Inferior parietal cortex (tissue), 1 donor: ENCODE results near the gene KIF1A.
"Not testable (repeated sequence)": the region's sequence is repeated elsewhere in the genome, so short reads cannot be mapped to it uniquely, and the experiment has no call there.

Experiments used
- DNase-seq: peaks from one replicate; pipeline ENCODE4 v3.0.0-alpha.2; 2016; ENCODE audit errors: extremely low spot score

The KIF1A gene

DNA sequence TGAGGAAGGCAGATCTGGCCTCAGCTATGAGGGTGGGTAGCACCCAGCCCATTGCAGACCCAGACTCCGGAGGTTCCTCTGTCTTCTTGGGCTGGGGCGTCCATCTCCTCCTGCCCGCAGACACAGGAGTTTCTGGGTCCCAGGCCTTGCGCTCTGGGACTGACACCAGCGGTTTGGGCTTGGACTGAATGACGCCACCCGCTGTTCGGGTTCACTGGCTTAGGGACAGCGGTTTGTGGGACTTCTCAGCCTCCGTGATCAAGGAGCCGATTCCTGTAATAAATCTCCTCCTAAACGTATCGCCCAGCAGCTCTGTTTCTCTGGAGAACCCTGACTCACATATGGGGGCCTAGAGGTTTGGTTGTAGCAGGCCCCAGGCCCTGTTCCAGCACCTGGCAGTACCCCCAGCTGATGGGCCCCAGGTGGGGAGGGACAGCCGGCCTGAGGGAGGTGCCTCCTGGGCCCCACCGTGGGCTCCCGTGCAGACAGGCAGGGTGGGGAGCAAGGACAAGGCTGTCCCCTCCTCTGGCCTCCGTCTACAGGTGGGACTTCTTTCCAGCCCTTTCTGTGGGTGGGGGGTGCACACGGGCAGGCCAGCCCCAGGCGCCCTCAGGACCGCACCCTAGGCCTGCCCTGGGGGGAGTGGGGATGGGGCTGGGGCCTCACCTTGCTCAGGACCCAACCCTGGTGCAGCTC is 132.8 kb downstream of the KIF1A start:
- no peak for DNase-seq

DNA sequence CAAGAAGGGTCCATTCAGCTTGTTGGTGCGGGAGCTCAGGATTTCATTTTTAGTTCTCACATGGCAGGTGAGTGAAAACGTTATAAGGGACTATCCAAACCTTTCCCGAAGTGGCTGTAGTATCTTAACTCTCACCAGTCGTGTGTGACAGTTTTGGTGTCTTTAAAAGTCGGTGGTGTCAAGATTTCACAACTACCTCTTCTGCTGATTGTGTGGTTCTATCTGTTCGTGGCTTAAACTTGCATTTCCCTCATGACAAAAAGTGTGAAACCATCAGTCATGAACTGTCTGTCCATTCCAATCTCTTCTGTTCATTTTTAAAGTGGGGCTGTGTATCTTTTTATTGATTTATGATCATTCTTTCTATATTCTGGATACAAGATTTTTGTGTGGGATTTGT is 133.6 kb downstream of the KIF1A start:
- no peak for DNase-seq

DNA sequence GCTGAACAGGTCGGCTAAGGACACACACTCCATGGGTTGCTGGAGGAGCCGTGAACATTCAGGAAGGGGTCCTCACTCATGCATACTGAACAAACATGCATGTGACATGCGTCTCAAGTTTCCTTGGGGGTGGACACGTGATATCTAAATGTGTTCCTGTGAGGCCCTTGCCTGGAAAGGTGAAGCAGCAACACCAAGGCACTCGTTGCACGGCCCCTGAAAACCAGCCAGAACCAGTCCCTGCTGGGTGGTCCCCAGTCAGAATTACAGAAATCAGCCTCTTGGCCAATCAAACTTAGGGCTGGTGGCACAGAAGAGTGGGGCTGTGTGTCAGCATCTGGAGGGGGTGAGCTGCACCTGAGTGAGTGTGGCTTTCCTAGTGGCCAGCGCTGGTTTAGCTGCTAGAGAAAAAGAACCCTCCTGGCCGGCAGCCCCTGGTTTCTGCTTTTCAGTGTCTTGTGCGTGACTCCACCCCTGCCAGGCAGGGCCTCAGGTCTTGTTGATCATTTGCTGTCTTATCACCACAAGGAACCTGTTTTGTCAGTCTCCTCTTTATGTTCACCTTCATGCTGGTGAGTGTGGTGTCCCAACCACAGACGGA is 134.1 kb downstream of the KIF1A start:
- DNase-seq = no peak

DNA sequence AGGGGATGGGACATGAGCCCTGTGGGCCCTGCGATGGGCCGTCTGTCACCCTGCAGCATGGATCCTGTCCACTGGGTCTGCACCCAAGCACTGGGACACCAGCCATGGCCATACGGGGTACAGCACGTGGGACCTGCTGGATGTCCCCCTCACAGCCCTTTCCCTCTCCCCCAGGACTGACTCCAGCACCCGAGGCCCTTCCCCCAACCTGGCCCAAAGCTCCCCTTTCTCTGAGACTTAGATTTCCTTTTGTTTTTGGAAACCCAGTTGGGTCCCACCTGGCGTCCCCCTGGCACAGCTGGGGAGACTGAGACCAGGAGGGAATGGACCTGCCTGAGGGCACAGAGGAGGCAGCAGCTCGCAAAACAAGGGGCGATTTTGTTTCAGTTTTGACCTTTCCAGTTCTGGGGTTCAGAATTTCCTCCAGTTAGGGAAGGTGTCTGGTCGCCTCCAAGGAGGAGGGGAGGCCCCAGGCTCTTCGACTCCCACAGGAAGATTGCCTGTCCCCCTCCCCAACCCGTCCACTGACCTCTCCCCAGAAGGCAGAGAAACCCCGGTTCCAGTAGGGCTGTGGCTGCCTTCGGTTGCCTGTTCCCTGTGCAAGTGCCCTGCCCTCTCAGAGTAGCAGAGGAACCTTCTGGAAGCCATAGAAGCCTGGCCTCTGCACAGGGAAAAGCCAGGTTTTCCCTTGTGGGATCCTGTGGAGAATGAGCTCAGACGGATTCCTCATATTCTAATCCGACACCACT is 135.9 kb downstream of the KIF1A start:
- DNase-seq = not testable (repeated sequence)

DNA sequence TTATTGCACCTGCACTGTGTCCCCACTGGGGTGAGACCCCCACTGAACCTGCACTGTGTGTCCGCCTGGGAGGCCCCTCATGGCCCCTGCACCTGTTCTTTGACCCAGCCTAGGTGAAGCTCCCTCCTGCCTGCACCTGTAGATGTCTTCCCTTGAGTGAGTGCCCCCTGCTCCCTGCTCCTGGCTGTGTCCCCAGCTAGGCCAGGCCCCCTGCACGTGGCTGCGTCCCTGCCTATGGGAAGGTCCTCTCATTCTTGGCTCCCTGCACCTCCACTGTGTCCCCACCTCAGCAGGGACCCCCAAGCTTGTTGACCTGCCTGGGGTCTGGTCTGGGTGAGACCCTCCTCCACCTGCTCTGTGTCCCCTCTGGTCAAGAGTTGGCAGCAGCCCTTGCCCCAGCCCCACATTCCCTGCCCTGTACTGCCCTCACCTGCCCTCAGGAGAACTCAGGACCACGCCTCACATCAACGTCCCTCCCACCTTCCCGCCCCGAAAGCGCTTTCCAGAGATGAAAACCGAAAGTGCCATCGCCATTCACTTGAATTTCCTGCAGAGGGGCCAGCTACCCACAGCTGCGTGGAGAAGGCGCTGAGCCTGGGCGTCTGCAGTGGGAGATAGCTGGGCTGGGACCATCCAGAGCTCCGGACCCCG is 136.6 kb downstream of the KIF1A start:
- not testable (repeated sequence) for DNase-seq

DNA sequence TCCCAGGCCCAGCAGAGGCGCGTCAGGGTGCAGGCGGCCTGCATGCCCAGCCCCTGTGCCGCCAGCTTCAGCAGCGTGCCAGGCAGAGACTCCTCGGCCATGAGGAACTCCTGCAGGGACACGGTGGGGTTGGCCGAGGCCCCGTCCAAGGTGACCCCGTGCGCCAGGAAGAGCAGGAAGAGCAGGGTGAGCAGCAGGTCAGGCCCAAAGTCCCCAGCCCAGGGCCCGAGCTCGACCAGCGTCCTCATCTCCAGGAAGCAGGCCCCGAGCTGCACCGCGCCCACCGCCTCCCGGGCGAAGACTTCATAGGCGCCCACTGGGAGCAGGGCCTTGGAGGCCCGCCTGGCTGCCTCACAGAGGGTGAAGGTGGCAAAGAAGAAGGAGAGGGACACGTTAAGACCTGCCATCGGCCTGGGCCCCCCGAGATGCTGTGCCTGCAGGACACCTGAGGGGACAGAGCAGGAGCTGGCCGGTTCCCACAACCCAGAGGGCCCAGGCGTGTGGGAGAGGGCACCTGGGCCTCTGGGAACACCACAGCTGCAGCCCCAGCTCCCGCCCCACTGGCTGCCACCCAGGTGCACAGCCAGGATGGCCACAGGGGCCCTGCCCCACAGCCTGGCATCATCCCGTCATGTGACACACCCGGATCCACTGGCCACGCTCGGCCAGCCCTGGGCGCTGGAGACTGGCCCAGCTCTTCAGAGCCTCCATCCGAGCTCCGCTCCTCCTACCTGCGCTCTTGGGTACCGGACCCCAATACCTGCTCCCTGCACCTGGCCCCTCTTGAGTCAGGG is 137.4 kb downstream of the KIF1A start, which contains the start of gene AQP12B:
Gene AQP12B (minus strand): TSS at position 455 of the 794 bp plus-strand sequence. CDS start 48 bp downstream, at position 407.
- DNase-seq = not testable (repeated sequence)

DNA sequence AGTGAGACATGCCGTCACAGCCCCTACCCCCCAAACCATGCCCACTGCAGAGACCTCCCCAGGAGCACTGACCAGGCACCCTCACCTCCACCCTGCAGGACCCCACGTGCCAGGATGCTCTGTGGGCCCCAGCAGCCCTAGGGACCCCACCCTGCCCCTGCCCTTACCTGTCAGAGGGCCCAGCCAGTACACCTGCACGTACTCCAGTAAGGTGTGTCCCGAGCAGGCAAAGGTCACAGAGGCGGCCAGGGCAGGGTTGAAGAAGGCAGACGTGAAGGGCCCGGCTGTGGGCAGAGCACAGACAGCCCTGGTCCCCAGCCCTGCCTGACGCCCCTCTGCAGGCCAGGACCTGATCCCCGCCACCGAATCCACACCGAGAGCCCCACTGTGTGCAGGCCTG is 139.8 kb downstream of the KIF1A start:
- not testable (repeated sequence) for DNase-seq

DNA sequence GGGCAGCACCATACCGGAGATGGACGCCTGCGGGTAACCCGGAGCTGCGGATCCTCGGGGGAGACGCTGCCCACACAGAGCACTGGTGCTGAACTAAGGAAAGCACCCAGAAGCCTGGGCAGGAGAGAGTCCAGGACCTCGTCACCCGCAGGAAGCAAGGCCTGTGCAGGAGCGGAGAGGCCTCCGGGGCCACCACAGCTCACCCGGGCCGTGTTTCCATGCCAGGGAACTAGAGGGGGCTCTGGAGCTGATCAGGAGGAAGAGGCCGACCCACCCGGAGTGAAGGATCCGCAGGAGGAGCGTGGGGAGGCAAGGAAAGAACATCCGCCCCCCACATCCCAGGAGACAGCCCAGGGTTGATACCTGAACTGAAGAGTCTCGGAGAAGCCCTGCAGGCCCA is 141.1 kb downstream of the KIF1A start:
- DNase-seq = not testable (repeated sequence)

DNA sequence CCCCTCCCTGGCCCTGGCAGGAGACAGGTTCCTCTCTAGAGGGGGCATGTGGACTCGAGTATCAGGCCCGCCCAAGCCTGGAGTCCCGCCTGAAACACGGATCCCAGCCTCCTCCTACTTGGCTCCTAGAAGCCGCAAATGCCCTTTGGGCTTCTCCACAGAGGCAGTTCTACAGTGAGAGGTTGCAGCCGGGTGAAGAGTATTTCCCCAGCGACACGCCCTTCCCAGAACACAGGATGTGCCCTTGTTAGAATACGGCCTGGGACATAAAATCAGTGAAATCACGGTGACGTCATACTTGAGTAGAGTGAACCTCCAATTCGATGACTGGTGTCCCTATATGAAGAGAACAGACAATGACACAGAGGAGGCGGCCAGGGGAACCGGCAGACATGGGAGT is 142.0 kb downstream of the KIF1A start:
- DNase-seq = not testable (repeated sequence)

DNA sequence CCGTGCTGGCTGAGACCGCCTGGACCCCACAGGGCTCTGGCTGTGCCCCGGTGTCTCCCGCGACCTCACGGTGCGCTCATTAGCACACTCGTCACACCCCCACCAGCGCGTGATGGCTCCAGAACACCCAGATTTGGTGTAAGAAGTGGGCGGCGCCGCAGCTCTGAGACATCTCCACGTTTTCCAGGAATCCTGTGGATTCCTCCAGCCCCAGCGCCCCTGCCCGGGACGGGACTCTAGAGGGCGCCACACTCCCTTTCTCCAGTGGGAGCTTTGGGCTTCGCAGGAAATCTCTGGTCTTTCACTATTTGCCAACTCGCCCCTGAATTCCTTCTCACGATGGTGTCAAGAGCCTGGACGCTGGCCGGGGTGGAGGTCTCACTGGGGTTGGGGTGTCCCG is 144.7 kb downstream of the KIF1A start:
- not testable (repeated sequence) for DNase-seq

DNA sequence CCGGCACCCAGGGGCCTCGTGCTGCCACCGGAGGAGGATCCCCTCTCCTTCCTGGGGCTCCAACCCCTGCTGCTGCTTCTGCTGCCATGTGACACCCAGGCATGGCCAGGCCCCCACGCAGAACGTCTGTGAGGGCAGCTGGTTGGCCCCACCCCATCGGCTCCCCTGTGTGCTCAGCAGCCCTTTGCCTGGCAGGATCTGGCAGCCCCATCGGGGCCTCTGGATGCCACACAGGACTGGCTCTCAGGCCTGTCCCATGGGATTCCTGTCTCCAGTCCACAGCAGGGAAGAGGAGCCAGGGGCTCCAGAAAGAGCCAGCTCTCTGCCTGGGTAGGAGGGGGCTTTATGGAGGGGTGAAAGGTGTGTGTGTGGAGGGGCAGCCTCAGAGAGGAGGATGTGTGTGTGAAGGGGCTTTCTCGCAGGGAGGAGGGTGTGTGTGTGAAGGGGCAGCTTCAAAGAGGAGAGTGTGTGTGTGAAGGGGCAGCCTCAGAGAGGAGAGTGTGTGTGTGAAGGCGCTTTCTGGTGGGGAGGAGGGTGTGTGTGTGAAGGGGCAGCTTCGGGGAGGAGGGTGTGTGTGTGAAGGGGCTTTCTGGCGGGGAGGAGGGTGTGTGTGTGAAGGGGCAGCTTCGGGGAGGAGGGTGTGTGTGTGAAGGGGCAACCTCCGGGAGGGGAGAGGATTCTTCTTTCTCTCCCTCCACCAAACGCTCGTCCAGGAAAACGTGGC is 145.4 kb downstream of the KIF1A start:
- not testable (repeated sequence) for DNase-seq

DNA sequence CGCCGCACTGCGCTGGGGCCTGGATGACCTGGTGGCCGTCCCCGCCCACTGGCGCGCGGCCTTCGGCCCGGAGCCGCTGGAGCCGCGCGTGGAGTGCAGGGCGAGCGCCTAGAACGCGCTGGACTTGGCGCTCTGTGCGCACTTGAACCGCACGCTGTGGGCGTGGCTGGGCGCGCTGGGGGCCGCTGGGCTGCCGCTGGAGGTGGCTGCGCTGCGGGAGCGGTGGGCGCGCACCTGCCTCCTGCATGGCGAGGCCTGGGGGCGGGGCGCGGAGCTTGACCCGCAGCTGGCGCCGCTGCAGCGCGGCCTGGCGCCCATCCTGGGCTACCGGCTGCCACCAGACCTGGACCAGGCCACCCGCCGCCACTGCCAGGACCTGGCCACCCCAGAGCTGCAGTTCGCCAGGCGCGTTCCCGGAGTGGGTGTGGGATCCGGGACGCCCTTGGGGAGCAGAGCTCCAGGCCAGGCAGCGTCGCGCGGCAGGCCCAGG is 147.3 kb downstream of the KIF1A start:
- no peak for DNase-seq

DNA sequence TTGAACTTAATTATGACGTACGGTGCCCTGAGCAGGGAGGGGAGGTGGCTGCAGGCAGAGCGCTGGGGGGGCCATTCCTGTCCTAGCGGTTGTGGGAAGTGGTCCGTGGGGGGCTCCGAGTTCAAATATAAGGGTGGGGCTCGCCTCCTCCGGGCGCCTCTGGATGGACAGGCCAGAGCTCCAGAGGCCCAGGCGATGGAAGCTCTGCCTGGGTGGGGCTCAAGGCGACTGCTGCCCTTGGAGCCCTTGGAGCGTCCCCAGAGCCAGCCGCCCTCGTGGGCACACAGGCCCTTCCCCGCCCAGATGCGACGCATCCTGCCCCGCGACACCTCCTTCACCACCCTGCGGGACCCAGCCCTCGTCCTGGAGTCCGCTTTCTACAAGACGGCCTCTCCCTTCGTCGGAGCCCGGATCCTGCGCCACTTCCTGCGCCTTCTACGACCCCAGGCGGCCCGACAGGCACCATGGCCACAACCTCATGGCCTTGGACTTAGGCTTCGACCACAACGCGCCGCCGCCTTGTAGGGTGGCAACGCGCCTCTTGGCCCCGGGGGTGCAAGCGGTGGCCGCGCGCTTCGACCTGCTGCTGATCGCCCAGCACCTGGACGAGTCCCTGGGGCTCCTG is 147.8 kb downstream of the KIF1A start:
- DNase-seq = no peak

DNA sequence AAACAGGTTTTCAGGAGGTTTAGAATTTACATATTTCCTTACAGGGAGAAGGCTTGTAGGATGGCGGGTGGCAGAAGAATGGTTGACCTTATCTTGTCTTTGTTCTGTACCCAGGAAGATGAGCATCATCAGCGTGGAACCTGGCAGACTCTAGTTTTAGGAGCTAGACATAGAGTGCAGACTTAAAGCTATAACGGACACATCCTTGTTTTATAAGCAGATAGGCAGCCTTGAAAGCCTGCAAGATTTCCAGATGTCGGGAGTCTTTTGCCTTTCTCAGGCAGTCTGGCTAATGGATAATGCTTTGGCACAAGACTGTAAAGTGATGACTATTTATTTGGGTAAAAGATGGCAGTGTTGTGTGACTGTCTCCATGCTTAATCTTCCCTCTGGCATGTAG is 149.1 kb downstream of the KIF1A start:
- DNase-seq = no peak

DNA sequence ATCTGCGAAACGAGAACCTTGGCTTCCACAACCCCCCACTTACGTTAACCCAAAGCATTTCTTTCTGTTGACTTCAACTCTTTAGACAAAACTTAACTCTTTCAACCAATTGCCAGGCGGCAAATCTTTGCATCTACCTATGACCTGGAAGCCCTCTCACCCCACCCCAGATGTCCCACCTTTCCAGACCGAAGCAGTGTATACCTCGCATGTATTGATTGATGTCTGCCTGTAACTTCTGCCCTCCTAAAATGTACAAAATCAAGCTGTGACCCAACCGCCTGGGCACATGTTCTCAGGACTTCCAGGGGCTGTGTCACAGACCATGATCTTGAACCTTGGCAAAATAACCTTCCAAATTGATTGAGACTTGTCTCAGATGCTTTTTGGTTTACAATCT is 149.6 kb downstream of the KIF1A start:
- DNase-seq = no peak

DNA sequence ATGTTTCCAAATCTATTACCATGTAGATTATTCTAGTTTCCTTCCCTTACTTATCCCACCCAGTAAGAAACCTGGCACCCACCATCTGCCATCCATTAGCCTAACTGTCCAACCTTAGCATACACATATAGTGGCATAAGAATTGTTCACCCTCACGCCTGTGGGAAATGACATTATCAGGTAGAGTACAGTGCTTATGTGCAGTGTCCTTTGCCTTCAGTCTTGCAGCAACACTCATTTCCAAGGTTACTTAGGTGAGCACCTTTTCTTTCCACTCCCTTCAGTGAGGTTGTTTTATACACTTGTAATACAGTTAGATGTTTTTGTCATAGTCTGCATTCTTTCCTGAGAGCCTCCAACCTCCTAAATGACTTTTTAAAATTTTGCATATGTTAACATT is 155.4 kb downstream of the KIF1A start:
- no peak for DNase-seq
